HG03520 (cell line): Measurements from ENCODE around the gene TMEM184C.

Source experiments
- ATAC-seq: cut with Tn5 transposase; IDR thresholded peaks from one replicate; pipeline ENCODE4 v1.9.1; 2021; ENCODE audit warnings: mild to moderate bottlenecking, moderate library complexity; ENCODE audit not compliant: unreplicated experiment

The TMEM184C gene

GRCh38 chr4:147617173-147617840 lies at the start of gene TMEM184C:
Gene TMEM184C (plus strand): TSS chr4:147617397. CDS start chr4:147617957, 560 bp downstream.
- peak; percentile 99 for ATAC-seq

DNA sequence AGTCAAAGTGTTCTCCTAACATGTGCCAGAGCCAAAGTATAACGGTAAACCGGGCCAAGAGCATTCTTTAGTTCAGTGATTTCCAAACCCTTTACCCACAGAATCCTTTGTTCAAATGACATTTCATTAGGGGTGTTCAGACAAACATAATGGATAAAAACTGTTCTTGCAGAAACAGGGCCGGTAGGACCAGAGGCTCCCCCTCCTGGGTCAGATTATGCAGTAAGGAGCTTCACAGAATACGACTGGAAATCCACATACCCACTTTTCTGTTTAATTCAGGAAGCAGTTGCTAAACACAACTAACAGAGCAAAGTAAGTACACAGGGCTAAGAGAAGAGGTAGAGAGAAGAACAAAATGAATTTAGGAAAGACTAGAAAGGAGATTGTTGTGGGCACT lies 46.6 kb upstream of the TMEM184C start:
- no peak for ATAC-seq

DNA sequence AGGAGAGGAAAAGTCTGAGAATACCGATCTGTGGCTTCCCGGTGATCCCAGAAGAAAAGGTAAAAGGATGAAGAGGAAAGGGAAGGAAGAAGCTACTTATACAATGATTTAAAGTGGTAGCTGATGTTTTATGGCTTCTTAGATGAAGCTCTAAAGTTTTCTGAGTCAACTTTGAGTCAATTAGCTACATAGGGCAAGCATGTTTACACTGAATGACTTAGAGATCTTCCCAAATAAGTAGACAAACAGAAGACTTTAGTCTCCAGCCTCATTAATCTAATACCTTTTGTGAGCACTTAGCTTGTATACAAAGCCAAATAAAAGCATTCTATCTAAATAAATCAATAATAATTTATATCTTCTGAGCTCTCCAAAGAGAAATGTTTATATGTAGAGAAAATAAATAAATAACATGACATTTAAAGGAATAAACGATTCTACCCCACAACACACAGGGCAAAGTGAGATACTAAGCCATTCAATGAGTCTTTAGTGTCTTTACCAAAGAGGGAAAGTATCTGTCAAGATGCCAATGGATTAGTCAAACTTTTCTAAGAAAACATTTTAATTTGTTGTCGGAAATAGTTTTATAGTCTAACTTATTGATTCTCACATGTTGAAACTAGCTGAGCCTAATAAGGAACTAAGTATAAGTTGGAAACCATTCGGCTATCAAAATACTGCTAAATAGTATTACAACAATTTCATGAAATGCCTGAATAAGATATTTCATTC lies 46.0 kb upstream of the TMEM184C start:
- no peak for ATAC-seq

- ATAC-seq = no peak
Observed at GRCh38 chr4:147576084-147576483, 41.1 kb upstream of the TMEM184C start.

GRCh38 chr4:147578051-147578476 lies 39.1 kb upstream of the TMEM184C start:
- no peak for ATAC-seq

GRCh38 chr4:147578593-147578992 lies 38.6 kb upstream of the TMEM184C start:
- no peak for ATAC-seq

DNA sequence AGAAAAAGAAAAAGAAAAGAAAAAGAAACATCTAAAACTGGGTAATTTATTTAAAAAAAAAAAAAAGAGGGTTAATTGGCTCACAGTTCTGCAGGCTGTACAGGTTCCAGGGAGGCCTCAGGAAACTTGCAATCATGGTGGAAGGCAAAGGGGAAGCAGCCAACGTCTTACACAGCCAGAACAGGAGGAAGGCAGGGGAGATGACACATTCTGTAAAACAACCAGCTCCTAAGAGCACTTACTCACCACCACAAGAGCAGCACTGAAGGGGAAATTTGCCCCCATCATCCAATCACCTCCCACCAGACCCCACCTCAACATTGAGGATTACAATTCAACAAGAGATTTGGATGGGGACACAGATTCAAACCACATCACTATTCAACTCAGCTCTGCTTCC lies 36.8 kb upstream of the TMEM184C start:
- no peak for ATAC-seq

DNA sequence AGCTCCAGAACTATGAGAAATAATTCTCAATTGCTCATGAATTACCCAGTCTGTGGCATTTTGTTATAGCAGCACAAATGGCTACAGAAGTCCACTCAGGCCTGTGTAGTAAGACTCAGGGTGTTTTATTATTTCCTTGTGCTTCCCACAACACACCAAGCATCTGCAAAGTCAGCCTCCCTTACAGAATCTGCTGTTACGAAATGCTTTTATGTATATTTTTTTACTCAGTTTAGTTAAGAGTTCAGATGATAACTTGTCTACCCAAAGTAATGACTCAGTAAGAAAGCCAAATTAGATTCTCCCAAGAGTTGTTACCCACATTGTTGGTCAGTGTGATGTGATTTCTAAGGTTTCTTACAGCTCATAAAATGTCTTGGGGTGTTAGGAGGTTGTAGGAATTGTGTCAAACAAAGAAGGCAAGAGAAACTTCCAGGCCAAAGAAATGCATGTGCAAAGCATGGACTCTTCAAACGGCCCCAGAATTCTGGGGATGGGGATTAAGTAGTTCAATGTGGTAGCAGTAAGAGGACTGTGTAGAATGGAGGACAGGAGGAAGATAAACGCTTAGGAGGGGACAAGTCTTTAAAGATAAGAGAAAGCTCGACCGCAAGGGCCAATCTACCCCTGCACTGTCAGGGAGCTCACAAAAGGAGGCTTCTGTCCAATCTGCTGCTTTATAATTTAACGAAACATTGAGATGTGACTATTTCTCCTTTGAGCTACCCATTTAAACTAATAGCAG lies 35.4 kb upstream of the TMEM184C start:
- ATAC-seq = no peak

DNA sequence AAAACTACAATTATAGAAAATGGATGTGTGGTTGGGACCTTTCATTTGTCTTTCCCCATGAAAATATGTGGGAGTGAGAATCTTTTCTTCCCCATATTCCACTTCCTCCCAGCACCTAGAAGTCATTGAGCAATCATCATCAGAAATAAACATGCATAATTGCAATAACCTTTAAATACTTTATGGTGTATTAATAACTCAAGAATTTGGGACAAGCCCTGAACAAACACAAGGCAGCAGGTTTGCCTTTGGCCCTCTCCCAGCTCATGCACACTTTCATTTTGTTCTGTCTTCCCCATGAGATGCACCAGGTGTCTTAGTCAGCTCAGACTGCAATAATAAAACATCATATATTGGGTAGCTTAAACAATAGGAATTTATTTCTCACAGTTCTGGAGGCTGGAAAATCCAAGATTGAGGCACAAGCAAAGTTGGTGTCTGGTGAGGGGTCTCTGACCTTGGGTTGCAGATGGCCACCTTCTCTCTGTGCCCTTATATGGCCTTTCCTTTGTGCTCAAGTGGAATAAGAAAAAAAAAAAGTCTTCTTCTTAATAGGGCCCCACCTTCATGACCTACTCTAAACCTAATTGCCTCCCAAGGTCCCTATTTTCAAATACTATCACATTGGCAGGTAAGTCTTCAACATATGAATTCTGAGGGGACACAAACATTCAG lies 34.7 kb upstream of the TMEM184C start:
- ATAC-seq = no peak

DNA sequence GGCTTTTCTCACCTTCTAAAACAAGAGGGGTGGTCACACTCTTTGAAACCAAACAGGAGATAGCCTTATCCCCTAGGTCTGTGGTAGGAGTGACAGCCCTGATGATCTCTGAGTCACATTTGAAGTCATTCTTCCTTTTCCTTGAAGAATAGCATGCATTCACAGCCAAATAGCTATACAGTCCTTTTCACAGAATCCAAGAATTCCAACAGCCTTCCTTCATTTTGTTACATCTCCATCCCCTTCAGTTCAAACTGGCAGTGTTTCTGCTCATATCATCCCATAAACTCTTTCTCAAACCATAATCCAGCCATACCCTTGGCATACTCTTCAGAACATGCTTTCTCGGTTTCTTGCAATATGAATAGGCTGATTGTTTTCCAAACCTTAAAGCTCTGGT lies 33.3 kb upstream of the TMEM184C start:
- ATAC-seq = no peak

DNA sequence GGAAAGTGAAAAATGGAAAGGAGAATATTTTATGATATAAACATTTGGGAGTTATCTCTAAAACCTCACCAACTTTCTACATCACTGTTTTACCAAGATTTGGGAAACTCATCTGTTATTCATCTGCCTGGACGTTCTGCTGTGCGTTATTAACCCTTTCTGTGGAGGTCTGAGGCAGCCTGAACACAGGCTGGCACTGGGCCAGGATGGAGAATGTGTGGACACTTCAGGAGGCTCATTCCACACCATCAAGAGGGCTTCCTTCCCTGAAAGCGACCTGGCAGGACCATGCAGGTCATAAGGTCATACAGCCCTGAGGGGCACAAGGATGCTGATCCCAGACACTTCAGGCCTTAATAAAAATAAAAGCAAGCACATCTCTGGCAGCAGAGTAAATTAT lies 31.2 kb upstream of the TMEM184C start:
- ATAC-seq = no peak

DNA sequence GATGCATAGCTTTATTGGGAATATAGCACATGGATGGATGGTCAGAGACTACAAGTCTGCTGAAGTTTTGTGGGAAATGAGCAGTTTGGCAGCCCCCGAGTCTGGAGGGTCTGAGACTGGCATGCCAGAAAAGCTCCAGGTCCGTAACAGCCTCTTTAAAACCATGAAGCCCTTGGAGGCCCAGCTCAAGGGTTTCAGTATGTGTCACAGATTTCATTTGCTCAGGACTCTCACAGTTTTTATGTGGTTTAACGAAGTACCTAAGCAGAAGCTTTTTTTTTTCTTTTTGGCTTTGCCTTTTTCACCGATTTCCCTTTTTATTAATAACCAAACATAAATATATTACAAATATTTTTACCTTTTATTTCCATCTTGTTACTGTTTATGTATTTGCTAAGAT lies 30.6 kb upstream of the TMEM184C start:
- ATAC-seq = peak; percentile 94

DNA sequence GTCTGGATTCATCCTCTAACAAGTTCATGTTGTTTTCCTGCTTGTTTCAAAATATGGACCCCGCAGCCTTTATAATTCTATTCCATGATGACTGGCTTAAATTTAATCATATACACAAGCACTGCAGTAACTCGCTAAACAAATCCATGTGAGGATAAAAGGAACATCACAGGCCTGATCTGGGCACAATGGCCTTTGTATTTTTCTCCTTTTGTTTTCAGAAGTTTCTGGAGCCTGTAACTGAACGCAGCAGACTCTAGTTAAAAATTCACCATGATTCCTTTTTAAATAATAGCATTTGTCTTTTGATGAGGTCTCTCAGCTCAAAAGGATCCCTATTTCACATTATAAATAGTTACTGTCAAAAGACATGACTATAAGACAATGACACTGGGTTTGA lies 30.2 kb upstream of the TMEM184C start:
- ATAC-seq = no peak

DNA sequence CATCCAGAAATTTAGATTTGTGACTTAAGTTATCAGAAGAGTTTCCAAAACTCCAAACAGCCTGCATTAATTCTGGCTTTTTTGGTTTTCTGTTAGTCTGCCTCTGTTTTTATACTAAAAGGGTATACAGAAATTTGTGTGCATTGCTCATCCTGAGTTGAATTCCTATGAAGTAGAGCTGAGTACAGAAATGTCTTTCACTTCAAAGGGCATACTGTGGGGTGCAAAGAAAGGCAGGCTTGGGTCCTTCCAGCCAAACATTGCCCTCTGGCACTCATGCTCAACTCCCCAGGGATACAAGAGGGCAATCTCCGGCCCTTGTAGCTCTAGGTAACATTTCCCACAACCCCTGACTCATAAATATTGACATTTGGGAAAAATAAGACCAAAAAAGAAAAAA lies 27.6 kb upstream of the TMEM184C start:
- no peak for ATAC-seq

DNA sequence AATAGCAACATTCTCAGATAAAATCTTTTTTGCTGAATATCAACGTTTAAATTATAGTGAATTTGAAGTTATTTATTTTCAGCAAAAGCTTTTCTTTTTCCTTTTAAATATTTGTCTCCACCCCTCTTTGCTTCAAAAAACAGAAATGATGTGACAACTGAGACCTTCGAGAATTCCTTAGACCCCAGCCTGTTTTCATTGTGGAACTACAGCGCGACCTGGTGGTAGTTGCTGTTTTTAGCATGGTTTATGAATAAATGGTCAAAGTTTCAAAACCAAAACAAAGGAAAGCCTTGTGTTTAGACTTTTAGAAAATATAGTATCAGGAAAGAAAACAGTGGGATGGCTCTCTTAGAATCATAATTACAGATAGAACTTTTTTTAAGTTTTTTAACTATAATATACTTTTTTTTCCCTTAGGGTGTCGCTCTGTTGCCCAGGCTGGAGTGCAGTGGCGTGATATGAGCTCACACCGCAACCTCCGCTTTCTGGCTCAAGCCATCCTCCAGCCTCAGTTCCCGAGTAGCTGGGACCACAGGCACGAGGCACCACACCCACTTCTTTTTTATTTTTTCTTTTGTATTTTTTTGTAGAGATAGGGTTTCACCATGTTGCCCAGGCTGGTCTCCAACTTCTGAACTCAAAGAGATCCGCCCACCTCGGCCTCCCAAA lies 26.8 kb upstream of the TMEM184C start:
- ATAC-seq = no peak

GRCh38 chr4:147591106-147591505 lies 26.1 kb upstream of the TMEM184C start:
- ATAC-seq = no peak

GRCh38 chr4:147594107-147594506 lies 23.1 kb upstream of the TMEM184C start:
- no peak for ATAC-seq

- no peak for ATAC-seq
Observed at GRCh38 chr4:147594578-147594977, 22.6 kb upstream of the TMEM184C start.

DNA sequence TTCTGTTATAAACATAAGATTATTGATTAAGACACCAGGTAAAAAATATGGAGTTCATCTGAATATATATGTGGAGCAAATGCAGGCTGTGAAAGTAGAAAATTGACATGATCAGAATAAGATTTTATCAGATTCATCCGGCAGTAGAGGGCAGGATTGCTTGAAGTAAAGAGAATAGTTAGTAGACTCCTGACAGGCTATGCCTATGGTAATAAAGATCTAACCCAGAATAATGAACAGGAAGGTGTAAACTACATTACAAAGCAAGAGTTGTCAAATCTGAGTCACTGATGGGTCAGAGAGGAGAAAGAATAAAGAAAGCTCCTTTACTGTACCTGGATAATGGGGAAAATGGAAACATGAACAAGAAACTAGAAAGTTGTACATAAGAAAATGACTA lies 20.8 kb upstream of the TMEM184C start:
- no peak for ATAC-seq

- ATAC-seq = no peak
Observed at GRCh38 chr4:147596981-147597380, 20.2 kb upstream of the TMEM184C start.

DNA sequence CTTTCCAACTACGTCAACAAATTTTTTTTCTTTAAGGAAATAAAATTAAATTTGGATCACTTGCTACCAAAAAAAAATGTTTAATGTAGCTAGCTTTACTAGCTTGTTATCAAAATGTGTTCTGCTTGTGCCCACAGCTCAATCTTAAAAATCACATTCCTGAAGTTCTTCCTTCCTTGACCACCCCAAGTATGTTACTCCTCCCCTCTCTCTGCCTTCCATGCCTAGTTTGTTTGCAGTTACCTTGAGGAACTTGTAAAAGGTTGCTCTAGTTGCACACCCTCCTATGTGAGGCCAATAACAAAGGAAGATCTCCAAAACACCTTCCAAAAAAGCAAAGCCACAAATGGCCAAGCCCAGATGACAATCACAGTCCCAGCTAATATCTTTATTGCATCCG lies 19.6 kb upstream of the TMEM184C start:
- ATAC-seq = no peak
